WI38 (cell line): ENCODE measurements around the gene VSIG10L2.

Experiments used
- H3K4me3 ChIP-seq: 2 replicates; pipeline ENCODE4 v1.5.1; 2011; ENCODE audit warnings: low read depth, mild to moderate bottlenecking, control low read depth, low read length
- CTCF ChIP-seq: IDR thresholded peaks from 2 replicates; pipeline ENCODE4 v1.5.1; 2012; ENCODE audit warnings: low read depth, mild to moderate bottlenecking, control low read depth, low read length

Gene VSIG10L2

DNA sequence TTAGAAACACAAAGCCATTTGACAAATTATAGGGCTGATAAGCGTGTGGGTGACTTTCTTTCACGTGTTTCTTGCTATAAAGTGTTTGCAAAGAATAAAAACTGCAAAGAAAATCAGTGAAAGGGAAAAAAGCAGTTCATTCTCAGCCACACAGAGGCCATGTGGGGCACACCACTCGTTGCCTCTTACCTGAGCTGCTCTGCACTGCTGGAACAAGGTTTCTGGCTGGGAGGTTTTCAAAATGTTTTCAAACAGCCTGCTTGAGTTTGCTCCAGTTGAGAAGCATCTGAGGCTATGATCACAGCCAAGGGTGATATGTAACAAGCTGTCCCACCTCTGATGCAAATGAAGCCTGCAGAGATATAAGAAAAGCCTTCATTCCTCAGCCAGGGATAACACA is 14.7 kb upstream of the VSIG10L2 start:
- TF ChIP-seq CTCF = no peak
- H3K4me3 ChIP-seq = no peak overlapping the region

- no peak for TF ChIP-seq CTCF
- no peak overlapping the region for H3K4me3 ChIP-seq
These were observed 14.2 kb upstream of the VSIG10L2 start for GRCh38 chr11:125931668-125932067.

- no peak overlapping the region for H3K4me3 ChIP-seq
- TF ChIP-seq CTCF = no peak
These were observed 13.5 kb upstream of the VSIG10L2 start for GRCh38 chr11:125932301-125932700.

- TF ChIP-seq CTCF = no peak
- H3K4me3 ChIP-seq = no peak overlapping the region
These were observed 12.6 kb upstream of the VSIG10L2 start for GRCh38 chr11:125933030-125933813.

- H3K4me3 ChIP-seq = no peak overlapping the region
- TF ChIP-seq CTCF = no peak
These were observed 11.4 kb upstream of the VSIG10L2 start for GRCh38 chr11:125934473-125934872.

DNA sequence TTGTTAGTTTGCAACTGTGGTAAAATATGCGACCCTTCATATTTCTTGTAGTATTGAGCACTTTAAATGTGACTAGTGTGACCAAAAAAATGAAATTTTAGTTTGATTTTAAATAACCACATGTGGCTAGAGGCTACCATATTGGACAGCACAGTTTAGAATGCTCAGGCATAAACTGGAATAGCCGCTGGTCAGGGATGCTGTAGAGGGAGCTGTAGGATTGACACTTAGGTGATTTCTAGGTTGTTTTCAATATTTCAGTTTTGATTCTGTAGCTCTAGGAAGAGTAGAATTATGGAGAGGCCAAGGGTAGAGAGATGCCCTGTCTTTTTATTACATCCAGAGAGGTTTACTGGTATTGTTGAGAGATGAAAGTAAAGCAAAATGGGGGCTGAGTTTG is 10.8 kb upstream of the VSIG10L2 start:
- TF ChIP-seq CTCF = no peak
- no peak overlapping the region for H3K4me3 ChIP-seq

- TF ChIP-seq CTCF = no peak
- no peak overlapping the region for H3K4me3 ChIP-seq
These were observed 10.1 kb upstream of the VSIG10L2 start for GRCh38 chr11:125935618-125936199.
